HUES64 (cell line): ENCODE measurements around the gene PRKAG2.
"Not testable (repeated sequence)": the region's sequence is repeated elsewhere in the genome, so short reads cannot be mapped to it uniquely, and the experiment has no call there.

Source experiments
- H3K27ac ChIP-seq: 2 replicates; pipeline ENCODE4 v1.7.0; 2013; ENCODE audit warnings: low read depth, low read length, inconsistent platforms
- H3K27me3 ChIP-seq: 2 replicates; pipeline ENCODE4 v1.6.1; 2013; ENCODE audit warnings: mild to moderate bottlenecking, low read length; ENCODE audit not compliant: insufficient read depth
- H3K36me3 ChIP-seq: 2 replicates; pipeline ENCODE4 v1.6.1; 2013; ENCODE audit warnings: mild to moderate bottlenecking, low read length; ENCODE audit not compliant: insufficient read depth
- H3K4me1 ChIP-seq: 2 replicates; pipeline ENCODE4 v1.6.1; 2013; ENCODE audit warnings: mild to moderate bottlenecking, low read length, moderate library complexity; ENCODE audit not compliant: insufficient read depth
- H3K4me3 ChIP-seq: 2 replicates; pipeline ENCODE4 v1.5.1; 2013; ENCODE audit warnings: mild to moderate bottlenecking, low read length, moderate library complexity
- H3K9ac ChIP-seq: 2 replicates; pipeline ENCODE4 v1.6.1; 2013; ENCODE audit warnings: mild to moderate bottlenecking, low read depth, low read length
- H3K9me3 ChIP-seq: 2 replicates; pipeline ENCODE4 v1.6.1; 2013; ENCODE audit warnings: low read depth, low read length; ENCODE audit not compliant: insufficient read depth
- WGBS: fragments of 150-250, 120-280 bp; methylation state at CpG from one replicate; pipeline ENCODE4 v1.1.7; 2013; ENCODE audit warnings: missing lambda C conversion rate; 5-methylcytosine and 5-hydroxymethylcytosine counted together

Gene PRKAG2

GRCh38 chr7:151800861-151801260, 76.1 kb downstream of the PRKAG2 start:
- no peaks in the 10 kb centered on the region for H3K36me3 ChIP-seq
- no peak overlapping the region for H3K4me3 ChIP-seq
- no peaks in the 10 kb centered on the region for H3K9me3 ChIP-seq
- H3K9ac ChIP-seq, result no peak overlapping the region
- WGBS, result 93% methylated on average over 4 of the region's 4 CpGs
- no peaks in the 10 kb centered on the region for H3K27me3 ChIP-seq
- no peak overlapping the region for H3K27ac ChIP-seq
- no peaks in the 10 kb centered on the region for H3K4me1 ChIP-seq

GRCh38 chr7:151800391-151800790, 76.5 kb downstream of the PRKAG2 start:
- Histone ChIP-seq H3K4me3 (no peak overlapping the region), H3K27ac (no peak overlapping the region), H3K9ac (no peak overlapping the region), H3K27me3 (no peaks in the 10 kb centered on the region), H3K4me1 (no peaks in the 10 kb centered on the region), H3K9me3 (no peaks in the 10 kb centered on the region), H3K36me3 (no peaks in the 10 kb centered on the region)
- WGBS, result 97% methylated on average over 7 of the region's 7 CpGs

DNA sequence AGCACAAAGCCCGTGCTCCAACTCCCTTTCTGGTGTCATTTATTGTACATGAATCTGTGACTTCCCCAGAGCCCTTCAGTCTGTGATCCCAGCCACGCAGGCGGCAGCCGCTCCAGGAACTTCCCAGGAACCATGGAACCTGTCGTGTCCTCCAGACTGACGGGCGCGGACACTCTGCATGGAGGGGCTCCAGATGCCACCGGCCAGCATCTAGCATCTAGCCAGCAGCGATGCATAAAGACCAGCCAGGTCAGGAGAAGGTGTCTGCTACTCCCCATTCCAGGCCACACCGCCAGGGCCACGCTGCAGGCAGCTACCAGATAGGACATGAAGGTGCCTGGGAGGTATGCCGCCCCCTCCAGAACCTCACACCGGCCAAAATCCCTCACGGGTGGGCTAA, 77.4 kb downstream of the PRKAG2 start:
- Histone ChIP-seq H3K9ac (no peak overlapping the region), H3K27me3 (no peaks in the 10 kb centered on the region), H3K9me3 (no peaks in the 10 kb centered on the region), H3K4me1 (0 out of 2 replicates have a peak, but pooled peaks cover 3% of the 10 kb centered on the region), H3K27ac (no peak overlapping the region), H3K4me3 (no peak overlapping the region), H3K36me3 (no peaks in the 10 kb centered on the region)
- WGBS, result 96% methylated on average over 15 of the region's 15 CpGs

DNA sequence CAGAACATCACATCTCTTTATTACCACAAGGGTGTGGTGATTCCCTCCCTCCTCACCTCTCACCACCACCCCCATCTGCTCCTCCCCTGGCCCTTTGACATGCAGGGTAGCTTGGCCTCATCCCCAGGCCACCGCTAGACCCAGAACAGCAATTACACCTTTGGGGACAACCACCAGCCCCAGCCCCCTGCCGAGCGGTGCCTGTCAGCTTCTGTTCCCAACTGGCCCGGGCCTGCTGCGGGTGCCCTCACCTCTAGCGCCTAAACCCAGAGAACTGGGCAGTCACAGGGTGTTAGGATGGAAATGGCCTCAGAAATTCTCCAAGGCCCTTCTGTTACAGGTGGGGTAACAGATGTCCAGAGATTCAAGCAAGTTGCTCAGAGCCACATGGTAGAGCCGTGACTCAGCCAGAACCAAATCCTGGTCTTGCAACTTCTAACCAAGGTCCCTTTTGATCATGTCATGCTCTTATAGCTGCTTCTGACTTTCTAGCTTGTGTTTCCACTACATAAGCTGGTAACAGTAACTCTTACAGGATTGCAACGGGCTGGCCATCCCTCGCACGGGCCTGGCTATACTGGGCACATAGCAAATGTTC, 78.0 kb downstream of the PRKAG2 start:
- Histone ChIP-seq H3K27me3 (no peaks in the 10 kb centered on the region), H3K4me1 (0 out of 2 replicates have a peak, but pooled peaks cover 8% of the 10 kb centered on the region), H3K27ac (no peak overlapping the region), H3K9me3 (no peaks in the 10 kb centered on the region), H3K4me3 (no peak overlapping the region), H3K36me3 (no peaks in the 10 kb centered on the region), H3K9ac (no peak overlapping the region)
- WGBS, result 91% methylated on average over 10 of the region's 10 CpGs

DNA sequence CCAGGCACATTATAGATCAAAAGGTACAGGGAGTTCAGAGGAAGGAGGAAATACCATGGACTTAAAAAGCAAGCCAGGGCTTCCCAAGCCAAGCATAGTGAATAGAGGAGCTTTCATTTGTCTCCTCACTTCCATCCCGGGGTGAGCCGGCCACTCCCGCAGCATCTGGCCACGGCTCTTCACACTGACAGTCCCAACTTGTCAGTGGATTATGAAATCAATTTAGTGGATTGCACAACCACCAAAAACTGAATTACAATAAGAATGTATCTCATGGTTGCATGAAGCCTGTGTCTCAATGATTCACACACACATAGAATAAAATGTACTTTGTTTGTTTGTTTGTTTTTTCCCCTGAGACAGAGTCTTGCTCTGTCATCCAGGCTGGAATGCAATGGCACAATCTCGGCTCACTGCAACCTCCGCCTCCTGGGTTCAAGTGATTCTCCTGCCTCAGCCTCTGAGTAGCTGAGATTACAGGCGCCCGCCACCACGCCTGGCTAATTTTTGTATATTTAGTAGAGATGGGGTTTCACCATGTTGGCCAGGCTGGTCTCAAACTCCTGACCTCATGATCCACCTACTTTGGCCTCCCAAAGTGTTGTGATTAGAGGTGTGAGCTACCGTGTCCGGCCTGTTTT, 79.1 kb downstream of the PRKAG2 start:
- not testable (repeated sequence) for H3K27ac ChIP-seq, H3K27me3 ChIP-seq, H3K36me3 ChIP-seq, H3K9me3 ChIP-seq, H3K4me3 ChIP-seq, H3K9ac ChIP-seq, H3K4me1 ChIP-seq
- WGBS, result 92% methylated on average over 10 of the region's 11 CpGs

- Histone ChIP-seq H3K36me3 (no peaks in the 10 kb centered on the region), H3K4me1 (peaks cover 8% of the 10 kb centered on the region; the same call in 1 of the 2 replicates), H3K4me3 (no peak overlapping the region), H3K9ac (no peak overlapping the region), H3K9me3 (no peaks in the 10 kb centered on the region), H3K27me3 (no peaks in the 10 kb centered on the region; the same call in 1 of the 2 replicates), H3K27ac (no peak overlapping the region)
- WGBS, result 89% methylated on average over 15 of the region's 17 CpGs
Observed at GRCh38 chr7:151796871-151797537, 79.9 kb downstream of the PRKAG2 start.

- WGBS, result 91% methylated on average over 27 of the region's 27 CpGs
- Histone ChIP-seq H3K9ac (no peak overlapping the region), H3K27ac (no peak overlapping the region), H3K27me3 (no peaks in the 10 kb centered on the region; the same call in 1 of the 2 replicates), H3K9me3 (no peaks in the 10 kb centered on the region), H3K4me3 (no peak overlapping the region), H3K4me1 (peaks cover 8% of the 10 kb centered on the region; the same call in 1 of the 2 replicates), H3K36me3 (no peaks in the 10 kb centered on the region)
Observed at GRCh38 chr7:151796091-151796870, 80.6 kb downstream of the PRKAG2 start.

- Histone ChIP-seq H3K27me3 (no peaks in the 10 kb centered on the region; the same call in 1 of the 2 replicates), H3K27ac (no peak overlapping the region), H3K9ac (no peak overlapping the region), H3K36me3 (no peaks in the 10 kb centered on the region), H3K4me3 (no peak overlapping the region), H3K9me3 (no peaks in the 10 kb centered on the region), H3K4me1 (peaks cover 8% of the 10 kb centered on the region; the same call in 1 of the 2 replicates)
- 93% methylated on average over 18 of the region's 20 CpGs for WGBS
Observed at GRCh38 chr7:151795168-151795811, 81.6 kb downstream of the PRKAG2 start.

DNA sequence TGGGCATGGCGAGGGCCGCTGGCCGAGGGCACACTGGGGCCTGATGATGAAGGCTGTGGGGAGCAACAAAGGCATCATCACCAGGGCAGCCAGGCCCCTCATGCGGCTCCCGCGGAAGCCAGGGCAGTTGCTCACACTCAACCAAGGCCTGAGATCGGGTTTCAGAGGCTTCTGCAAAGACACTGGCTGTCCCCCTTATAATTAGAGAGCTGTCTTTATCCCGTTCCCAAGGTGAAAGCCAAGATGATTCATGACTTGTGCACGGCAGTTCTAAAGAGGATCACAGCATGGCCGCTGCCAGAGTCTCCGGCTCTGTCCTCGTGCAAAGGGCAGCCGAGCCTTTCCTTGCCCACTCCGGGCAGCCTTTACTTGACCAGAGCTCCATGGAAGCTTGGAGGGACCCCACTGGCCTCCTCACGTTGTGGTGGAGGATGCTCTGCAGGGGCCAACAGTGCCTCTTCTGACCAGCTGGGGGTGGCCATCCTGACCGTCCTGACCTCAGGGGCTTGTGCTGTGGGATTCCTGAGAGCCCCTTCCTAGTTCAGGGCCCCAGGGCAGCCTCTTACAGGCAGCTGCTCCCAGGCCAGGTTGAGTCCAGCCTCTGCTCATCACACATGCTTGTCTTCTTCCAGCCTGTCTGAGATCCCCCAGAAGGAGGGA, 82.3 kb downstream of the PRKAG2 start:
- no peak overlapping the region for H3K9ac ChIP-seq
- no peaks in the 10 kb centered on the region for H3K9me3 ChIP-seq
- H3K27me3 ChIP-seq, result no peaks in the 10 kb centered on the region; the same call in 1 of the 2 replicates
- no peak overlapping the region for H3K4me3 ChIP-seq
- no peak overlapping the region for H3K27ac ChIP-seq
- WGBS, result 79% methylated on average over 16 of the region's 16 CpGs
- H3K36me3 ChIP-seq, result no peaks in the 10 kb centered on the region
- H3K4me1 ChIP-seq, result peaks cover 8% of the 10 kb centered on the region; the same call in 1 of the 2 replicates

DNA sequence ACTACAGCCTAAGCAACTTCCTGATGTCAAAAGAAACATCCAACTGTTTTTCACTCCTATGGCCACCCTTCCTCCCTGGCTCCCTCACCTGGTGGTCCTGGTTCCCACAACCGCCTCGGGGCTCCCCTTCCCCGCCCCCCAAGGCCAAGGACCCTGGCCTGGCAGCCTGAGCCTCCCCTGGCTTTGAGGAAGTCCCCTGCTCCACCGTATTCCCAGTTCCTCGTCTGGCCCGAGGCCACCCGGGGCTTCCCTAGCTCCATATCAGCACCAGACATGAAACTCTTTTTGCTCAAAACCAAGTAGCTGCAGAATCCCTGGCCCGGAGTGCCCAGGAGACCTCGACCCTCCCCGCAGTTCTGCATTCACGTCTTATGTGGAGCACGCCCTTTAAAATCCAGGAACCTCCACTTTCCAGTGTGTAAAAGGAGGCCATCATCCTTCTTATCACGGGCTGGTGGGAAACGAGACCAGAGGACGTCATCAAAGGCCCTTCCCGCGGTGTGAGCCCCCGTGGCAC, 82.9 kb downstream of the PRKAG2 start:
- no peak overlapping the region for H3K4me3 ChIP-seq
- 92% methylated on average over 18 of the region's 18 CpGs for WGBS
- peaks cover 8% of the 10 kb centered on the region; the same call in 1 of the 2 replicates for H3K4me1 ChIP-seq
- no peaks in the 10 kb centered on the region; the same call in 1 of the 2 replicates for H3K27me3 ChIP-seq
- H3K9ac ChIP-seq, result no peak overlapping the region
- H3K27ac ChIP-seq, result no peak overlapping the region
- H3K36me3 ChIP-seq, result no peaks in the 10 kb centered on the region
- H3K9me3 ChIP-seq, result no peaks in the 10 kb centered on the region
